NCI-H510A (cell line): ENCODE results near the gene HS2ST1.
"Not testable (repeated sequence)": the region's sequence is repeated elsewhere in the genome, so short reads cannot be mapped to it uniquely, and the experiment has no call there.

Experiments
- DNase-seq: peaks from one replicate; lab custom pipeline; 2025; lab: John Stamatoyannopoulos, UW

Gene HS2ST1

GRCh38 chr1:87023326-87023725, 108.9 kb downstream of the HS2ST1 start:
- no peak for DNase-seq

GRCh38 chr1:87024936-87025540, 110.6 kb downstream of the HS2ST1 start:
- no peak for DNase-seq

DNA sequence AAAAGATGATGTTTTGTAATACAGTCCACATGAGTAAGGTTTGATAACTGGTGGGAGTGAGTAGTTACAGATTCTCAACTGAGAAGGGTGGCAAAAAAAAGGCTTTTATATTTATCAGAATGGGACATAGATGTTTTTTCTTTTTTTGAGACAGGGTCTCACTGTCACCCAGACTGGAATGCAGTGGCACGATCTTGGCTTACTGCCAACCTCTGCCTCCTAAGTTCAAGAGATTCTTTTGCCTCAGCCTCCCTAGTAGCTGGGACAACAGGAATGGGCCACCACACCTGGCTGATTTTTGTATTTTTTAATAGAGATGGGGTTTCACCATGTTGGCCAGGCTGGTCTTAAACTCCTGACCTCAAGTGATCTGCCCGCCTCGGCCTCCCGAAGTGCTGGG, 113.1 kb downstream of the HS2ST1 start:
- DNase-seq: not testable (repeated sequence)

DNA sequence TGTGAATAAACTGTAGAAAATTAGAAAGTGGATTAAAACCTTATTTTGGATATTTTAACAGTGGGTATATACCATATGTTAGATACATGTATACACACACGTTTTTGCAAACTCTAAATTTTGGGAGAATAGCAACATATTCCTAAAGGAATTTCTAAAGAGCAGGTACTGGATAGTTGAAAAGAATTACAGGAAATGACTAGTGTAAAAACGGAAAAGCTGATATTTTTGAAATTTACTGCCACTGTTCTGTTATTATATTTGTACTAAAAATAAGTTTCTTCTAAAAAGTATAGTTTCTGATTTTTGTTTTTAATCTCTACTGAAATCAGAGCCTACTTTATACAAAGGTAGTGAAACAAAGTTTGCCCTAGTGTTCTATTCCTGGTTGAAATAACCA, 114.1 kb downstream of the HS2ST1 start:
- no peak for DNase-seq

DNA sequence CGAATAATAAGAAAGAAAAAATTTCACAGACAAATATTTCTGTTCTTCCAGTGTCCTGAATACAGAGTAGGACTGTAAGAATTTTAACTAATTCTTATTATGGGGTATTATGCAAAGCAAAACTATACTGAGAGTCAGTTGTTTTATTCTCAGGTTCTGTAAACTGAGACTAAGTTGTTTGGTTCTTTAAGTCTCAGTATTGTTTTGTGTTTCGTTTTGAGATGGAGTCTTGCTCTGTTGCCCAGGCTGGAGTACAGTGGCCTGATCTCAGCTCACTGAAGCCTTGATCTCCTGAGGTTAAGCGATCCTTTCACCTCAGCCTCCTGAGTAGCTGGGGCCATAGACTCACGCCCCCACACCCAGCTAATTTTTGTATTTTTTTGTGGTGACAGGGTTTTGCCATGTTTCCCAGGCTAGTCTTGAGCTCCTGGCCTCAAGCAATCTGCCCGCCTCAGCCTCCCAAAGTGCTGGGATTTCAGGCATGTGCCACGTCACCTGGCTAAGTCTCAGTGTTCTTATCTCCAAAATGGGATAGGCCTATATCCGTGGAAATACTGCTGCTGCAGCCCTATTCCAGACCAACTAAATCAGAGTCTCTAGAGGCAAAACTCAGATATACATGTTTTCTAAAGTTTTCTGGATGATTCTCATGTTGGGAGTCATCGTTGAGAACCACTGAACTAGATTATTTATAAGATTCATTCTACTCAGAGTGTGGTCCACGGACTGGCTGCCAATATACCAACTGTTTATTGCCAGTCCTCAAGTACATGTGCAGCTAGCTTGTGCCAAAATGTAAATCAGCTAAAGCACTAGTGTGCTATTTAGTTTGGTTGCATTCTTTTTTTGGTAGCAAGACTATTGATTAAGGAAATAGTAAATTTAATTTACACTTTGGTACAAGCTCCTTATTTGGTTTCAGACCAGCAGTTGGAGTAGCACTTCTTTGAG, 116.6 kb downstream of the HS2ST1 start:
- DNase-seq: no peak

GRCh38 chr1:87034351-87034750, 119.9 kb downstream of the HS2ST1 start:
- no peak for DNase-seq

- no peak for DNase-seq
These were observed 124.7 kb downstream of the HS2ST1 start for GRCh38 chr1:87039096-87039495.

- no peak for DNase-seq
These were observed 127.8 kb downstream of the HS2ST1 start for GRCh38 chr1:87042111-87042811.

GRCh38 chr1:87044424-87044823, 130.0 kb downstream of the HS2ST1 start:
- no peak for DNase-seq

DNA sequence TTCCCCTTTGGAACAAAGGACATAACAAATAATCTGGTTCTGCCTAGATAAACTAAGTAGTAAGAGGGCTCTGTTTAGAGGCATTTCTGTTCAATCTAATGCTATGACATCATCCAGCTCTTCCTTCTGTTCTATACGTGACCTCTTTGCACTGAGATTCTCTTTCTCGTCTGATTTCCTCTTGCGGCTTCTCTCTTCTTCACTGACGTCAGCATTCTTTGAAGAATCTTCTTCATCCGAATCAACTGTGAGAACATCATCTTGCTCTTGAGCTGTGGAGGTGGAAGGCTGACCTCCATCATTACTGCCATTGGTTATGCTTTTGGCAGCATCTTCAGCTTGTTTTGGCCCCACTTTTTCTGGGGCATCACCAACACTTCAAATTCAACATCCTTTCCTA, 130.4 kb downstream of the HS2ST1 start:
- DNase-seq: no peak

DNA sequence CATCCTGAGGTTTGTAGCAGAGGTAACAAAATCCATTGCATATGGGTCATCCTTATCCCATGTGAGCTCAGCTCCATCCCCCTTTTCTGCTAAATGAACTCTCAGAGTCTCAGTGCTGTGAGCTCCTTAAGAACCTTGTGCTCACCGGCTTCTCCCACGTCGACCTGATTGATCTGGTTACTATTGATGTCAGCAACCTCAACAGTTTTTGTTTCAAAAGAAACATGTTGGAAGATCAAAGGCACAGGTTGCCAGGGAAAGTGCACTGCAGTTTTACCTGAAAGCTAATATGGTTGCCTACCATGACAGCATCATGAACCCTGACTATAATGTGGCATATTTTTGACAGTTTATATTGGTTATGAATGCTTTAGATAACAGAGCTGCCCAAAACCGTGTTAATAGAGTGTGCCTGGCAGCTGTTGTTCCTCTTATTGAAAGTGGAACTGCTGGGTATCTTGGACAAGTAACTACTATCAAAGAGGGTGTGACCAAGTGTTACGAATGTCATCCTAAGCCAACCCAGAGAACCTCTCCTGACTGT, 131.4 kb downstream of the HS2ST1 start:
- DNase-seq: no peak

DNA sequence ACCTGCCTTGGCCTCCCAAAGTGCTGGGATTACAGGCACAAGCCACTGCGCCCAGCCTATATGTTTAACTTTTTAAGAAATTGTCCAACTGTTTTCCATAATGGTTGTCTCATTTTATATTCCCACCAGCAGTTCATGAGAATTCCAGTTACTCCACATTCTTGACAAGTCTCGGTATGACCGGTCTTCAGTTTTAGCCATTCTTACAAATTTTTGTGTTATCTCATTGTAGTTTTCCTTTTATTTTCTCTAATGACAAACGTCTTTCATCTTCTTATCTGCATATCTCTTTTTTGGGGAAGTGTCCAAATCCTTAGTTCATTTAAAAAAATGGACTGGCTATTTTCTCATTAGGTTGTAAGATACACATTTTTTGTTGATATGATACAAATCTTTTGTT, 132.5 kb downstream of the HS2ST1 start:
- no peak for DNase-seq

- no peak for DNase-seq
These were observed 133.8 kb downstream of the HS2ST1 start for GRCh38 chr1:87048237-87048636.

DNA sequence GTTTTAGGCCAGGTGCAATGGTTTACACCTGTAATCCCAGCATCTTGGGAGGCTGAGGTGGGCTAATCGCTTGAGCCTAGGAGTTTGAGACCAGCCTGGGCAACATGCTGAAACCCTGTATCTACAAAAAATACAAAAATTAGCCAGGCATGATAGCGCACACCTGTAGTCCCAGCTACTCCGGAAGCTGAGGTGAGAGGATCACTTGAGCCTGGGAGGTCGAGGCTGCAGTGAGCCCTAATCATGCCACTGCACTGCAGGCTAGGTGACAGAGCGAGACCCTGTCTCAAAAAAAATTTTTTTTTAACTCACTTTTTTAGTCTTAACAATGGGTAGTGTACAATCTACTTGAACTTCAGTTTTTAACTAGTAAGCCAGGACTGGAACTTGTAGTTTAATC, 137.5 kb downstream of the HS2ST1 start:
- no peak for DNase-seq

DNA sequence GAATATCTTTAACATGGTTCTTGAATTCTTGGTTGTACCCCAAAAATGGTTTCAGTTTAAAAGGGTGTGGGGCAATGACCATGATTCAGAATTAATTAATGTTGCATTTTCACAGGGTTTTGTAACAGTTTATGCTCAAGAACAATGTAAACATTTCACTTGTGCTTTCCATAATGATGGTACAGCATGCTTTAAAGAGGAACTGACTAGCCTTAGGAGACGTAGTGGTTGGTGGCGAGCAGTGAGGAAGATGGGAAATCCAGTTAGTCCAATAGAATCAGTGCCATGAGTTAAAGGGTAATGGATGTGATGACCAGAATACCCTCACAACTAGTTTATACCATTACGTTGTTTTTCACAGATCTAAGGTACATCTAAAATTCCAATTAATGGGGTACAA, 138.0 kb downstream of the HS2ST1 start:
- no peak for DNase-seq

DNA sequence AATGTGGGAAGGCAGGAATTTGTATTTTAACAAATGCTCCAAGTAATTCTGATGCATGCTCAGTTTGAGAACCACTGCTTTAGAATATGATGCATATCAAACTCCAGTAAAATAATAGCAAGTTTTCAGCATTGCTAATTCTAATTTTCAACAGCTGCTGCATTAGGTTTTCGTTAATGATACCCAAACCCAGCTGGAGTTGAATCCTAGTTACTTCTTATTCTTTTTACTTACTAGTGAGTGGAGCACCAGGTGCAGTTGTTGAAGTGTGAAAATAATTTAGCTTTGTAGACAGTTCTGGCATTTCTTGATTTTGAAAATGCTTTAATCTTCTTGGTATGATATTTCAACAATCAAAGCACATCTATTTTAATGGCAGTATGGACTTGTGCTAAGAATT, 138.5 kb downstream of the HS2ST1 start:
- DNase-seq: no peak

DNA sequence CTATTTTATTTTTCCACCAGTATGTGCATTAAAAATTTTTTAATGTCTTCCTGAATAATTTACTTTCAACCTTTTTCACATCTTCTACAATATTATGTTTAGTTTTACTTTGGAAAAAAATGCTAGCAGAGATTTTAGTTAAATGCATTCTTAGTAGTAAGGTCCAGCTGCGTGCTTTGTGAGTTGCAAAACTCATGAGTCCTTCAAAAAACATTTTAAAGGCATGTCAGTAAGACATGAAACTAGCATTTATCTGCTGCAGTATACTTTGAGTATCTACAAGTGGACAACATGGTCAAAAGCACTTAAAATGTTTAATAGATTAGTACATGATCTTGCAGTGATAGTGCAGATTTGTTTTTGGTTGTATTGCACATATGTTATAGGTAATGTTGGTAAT, 139.0 kb downstream of the HS2ST1 start:
- no peak for DNase-seq

DNA sequence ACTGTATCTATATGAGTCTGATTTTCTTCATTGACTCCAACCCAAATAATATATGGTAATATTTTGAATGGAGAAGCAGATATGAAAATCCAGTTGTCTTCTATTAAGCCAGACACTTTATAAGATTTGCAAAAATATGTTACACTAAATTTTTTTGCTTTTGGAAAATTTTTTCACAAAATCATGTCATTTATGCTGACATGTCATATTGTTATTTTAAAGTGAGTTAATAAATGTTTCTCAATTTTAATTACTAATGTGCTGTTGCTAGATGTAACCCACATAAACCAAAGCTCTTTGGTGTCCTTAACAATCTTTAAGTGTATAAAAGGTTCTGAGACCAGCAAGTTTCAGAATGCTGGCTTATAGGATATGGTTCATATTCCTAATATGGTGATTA, 142.5 kb downstream of the HS2ST1 start:
- no peak for DNase-seq

- DNase-seq: no peak
These were observed 143.9 kb downstream of the HS2ST1 start for GRCh38 chr1:87058343-87058649.

- DNase-seq: no peak
These were observed 147.3 kb downstream of the HS2ST1 start for GRCh38 chr1:87061742-87062156.

DNA sequence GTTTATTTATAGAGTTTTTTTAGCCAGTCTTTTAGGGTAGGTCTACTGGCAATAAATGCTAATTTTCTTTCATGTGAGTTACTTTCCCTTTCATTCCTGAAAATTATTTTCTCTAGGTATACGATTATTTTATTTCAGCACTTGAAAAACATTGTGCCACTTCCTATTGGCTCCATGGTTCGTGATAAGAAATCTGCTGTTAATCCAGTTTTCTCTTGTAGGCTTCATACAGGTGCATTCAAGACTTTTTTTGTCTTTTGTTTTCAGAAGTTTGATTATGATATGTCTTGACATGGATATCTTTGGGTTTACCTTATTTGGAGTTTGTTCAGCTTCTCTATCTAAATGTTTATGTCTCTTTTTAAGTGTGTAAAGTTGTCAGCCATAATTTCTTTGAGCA, 148.3 kb downstream of the HS2ST1 start:
- no peak for DNase-seq

DNA sequence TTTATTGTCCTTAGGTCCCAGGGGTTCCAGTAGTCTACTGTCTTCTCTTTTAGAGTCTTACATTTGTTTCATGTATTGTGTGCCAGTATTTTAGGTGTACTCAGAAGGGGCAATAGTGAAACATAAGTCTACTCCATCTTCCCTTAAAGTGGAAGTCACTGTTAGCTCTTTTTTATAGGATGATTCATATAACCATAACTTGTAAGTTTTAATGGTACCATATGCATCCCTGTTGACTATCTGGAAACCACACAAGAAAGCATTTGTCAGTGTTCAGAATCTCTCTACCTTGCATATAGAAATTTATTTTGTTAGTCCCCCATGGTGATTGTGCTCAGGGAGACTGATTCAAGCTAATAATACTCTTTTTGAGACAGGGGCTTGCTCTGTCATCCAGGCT, 149.9 kb downstream of the HS2ST1 start:
- DNase-seq: no peak

DNA sequence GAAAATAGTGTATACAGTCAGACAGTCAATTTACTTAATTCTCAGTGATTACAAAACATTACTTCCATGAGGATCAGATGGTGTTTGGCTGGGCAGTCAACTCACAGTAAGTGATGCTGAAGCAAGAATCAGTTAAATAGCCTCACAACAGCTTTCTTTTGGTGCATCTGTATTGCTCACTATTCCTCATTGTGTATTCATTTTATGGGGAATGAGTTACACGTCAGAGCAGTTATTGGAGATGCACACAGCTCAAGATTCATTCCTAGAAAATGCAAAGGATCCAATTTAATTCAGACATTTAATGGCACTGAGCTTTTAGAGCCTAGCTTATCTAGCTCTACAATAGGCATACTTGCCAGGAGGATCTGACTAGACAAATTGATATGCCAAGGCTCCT, 150.6 kb downstream of the HS2ST1 start:
- DNase-seq: no peak
